NCI-H146 (cell line): ENCODE measurements around the gene ROBO2.

Experiments
- DNase-seq: peaks from one replicate; lab custom pipeline; 2025; lab: John Stamatoyannopoulos, UW

ROBO2 gene, protein sequence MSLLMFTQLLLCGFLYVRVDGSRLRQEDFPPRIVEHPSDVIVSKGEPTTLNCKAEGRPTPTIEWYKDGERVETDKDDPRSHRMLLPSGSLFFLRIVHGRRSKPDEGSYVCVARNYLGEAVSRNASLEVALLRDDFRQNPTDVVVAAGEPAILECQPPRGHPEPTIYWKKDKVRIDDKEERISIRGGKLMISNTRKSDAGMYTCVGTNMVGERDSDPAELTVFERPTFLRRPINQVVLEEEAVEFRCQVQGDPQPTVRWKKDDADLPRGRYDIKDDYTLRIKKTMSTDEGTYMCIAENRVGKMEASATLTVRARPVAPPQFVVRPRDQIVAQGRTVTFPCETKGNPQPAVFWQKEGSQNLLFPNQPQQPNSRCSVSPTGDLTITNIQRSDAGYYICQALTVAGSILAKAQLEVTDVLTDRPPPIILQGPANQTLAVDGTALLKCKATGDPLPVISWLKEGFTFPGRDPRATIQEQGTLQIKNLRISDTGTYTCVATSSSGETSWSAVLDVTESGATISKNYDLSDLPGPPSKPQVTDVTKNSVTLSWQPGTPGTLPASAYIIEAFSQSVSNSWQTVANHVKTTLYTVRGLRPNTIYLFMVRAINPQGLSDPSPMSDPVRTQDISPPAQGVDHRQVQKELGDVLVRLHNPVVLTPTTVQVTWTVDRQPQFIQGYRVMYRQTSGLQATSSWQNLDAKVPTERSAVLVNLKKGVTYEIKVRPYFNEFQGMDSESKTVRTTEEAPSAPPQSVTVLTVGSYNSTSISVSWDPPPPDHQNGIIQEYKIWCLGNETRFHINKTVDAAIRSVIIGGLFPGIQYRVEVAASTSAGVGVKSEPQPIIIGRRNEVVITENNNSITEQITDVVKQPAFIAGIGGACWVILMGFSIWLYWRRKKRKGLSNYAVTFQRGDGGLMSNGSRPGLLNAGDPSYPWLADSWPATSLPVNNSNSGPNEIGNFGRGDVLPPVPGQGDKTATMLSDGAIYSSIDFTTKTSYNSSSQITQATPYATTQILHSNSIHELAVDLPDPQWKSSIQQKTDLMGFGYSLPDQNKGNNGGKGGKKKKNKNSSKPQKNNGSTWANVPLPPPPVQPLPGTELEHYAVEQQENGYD (N-terminal part only)

DNA sequence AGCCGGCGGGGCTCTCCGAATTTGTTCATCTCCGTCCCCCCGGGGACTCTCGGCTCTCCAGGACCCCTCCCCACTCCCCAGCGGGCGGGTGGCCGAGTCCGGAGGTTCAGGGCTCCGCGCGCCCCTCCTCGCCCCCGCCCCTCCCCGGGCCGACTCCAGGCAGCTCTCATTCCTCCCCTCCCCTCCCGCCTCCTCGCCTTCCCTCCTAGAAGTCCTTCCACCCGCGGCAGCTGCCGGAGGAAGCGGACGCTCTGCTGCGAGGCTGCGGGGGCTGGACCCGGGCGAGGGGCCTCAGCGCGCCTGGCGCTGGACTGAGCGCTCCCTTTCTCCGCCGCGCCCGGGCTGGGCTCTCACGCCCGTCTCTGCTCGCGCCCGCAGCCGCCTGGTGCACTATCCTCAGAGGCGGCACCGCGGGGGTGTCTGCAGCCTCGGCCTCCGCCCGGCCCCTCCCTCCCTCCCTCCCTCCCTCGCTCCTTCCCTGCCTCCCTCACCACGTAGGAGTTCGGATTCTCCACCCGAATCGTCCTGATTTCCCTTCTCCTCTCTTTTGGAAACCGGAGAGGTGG lies at the start of gene ROBO2:
TSS of gene ROBO2 (plus strand) at position 494 of the 566 bp plus-strand sequence. CDS start 687 bp downstream, outside the sequence.
- DNase-seq: peak; percentile 86

DNA sequence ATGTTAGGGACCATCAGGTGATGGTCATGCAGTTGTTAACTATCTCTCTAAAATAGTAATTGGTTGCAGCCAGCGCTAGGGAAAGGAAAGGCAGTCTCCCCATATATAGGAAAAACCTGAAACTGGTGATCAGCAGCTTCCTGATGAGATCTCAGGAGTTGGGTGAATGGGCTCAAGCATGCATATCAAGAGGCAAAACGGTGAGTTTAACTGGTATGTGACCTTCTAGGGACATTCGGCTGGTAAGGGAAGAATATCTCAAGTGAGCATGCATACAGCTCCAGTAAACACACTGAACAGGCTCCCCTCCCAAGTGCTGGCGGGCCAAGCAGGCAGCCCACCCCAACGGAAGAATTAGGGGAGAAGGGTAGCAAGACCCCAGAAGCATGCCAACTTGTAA lies 49.3 kb upstream of the ROBO2 start:
- no peak for DNase-seq

DNA sequence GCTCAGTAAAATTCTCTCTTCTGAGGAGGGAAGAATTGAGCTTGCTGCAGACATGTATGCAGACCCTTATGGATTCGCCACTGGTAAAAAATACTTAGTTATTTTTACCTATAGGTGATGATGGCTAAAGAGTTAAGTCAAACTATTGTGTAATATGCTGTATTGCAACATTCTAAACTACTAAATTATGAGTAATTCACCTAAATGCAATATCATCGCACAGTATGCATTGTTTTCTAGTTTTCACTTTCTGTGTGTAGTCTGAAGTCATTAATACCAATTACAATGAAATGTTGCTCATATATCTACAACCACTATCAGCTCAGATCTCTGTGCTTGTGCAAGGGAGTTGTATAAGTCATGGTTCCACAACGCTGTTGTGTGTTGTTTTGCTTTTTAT lies 48.7 kb upstream of the ROBO2 start:
- DNase-seq: no peak

DNA sequence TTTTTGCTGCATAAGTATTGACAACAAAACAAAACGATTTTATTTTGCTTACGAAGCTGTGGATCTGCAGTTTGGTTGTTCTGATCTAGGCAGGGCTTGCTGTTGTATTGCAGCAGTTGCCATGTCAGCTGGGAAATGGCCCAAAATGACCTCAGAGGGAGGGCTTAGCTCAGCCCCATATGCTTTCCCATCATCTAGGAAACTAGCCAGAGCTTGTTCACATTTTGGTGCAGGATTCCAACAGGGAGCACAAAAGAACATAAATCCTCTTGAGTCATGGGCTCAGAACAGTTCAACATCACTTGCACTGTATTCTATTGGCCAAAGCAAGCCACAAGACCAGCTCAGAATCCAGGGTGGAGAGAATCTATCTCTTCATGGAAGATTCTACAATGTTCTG lies 42.2 kb upstream of the ROBO2 start:
- no peak for DNase-seq

DNA sequence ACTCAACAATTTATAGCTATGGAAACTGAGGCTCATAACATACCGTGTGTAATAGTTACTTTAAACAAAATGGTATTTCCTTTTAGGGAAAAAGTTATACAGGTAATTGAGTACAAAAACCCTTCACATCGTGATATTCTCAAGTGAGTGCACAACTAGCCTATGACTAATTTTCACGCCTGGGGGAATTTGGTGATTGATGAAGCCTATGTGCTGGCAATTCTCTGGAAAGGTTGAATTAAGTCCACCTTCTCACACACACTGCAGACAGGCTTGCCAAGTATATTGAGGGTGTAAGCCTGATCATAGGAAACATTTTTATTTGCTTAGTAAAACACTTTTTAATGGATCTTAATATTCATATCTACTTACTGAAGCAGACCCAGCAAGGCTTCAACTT lies 41.3 kb upstream of the ROBO2 start:
- DNase-seq: no peak

DNA sequence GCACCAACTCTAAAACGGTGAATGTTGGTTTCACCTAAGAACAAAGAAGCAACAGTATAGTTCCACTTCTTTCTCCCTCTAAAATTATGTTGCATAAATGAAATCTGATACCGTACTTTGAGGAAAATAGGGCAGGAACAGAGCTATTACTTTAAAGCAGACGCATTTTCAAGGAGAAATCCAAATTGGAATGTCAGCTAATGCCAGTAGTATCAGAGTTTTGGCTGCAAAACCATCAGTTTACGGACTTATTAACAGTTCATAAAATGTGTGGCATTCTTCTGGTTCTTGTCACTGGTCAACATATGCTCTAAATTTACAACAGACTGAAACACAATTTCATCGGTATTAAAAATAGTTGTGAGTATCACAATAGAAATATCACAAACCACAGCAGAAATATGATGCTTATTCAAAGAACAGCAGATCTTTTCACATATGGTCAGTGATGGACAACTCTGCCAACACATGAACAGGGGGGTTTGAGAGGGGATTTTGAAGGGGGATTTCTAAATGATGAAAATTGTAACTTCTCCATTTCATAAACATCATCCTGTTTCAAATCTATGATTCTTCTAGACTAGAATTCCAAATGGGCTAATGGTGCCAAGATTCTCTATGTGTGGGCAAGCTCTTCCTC lies 38.7 kb upstream of the ROBO2 start:
- no peak for DNase-seq

DNA sequence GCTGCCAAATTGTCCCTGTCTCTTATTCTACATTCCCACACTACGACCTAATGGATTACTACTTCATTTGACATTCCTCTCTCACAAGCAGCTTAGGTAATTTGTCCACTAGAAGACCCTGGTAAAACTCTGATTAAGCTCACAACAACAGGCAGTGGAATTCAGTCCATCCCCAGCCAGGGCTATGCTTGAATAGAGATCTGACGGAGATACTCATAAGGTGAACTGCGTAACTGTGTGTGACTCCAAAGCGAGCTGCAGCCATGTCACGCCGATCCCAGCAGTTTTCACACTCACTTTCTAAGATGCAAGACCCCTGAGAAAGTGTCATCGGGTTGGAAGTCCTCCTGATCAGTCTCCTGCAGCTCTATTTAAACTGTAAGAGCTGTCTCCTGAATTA lies 25.7 kb upstream of the ROBO2 start:
- peak; percentile 19 for DNase-seq

DNA sequence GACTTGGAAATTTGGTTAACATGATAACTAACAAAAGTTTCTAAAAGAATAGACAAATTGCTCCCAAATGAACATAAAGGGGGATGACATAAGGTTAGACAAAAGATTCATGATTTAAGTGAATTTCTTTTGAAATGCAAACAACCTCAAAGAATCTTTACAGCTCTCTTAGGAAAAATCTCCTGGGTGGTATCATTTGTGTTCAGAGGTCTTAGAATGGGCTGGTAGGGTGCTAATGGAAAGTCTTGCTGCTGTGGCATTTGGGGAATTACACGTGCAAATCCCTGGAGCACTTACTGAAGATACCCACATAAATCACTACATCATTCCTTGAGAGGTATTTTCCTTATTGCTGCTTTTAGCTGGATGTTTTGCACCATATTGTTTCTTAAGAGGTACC lies 14.4 kb upstream of the ROBO2 start:
- no peak for DNase-seq

DNA sequence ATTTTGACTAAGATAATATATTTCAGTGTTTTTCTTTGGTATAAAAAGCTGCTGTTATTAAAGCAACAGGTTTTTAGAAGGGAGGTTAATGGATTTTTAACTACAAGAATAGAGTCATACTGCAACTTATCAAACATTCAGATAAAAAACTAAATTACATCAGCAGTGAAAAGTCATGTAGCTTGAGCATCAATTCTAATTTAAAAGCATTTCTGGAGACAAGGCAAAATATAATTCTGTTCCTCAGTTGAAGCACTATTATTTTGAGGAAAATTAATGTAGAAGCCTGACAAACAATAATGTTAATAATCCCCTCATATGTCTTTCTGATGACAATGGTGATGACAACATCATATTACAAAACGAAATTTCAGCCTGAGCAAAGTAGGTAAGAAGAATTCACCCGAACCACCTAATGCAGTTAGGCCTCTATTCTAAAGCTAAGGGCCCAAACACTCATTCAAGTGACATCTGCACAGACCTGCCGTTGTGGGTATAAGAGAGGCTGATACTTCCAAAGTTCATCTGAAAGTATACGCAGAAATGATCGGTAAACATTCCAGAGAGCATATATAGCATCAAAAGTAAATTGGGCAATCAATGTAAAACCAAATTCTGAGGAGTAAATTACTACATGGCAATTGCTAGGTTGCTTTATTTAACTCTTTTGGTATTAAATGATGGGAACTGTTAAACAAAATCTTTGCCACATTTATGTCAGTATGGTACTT lies 12.8 kb upstream of the ROBO2 start:
- no peak for DNase-seq

DNA sequence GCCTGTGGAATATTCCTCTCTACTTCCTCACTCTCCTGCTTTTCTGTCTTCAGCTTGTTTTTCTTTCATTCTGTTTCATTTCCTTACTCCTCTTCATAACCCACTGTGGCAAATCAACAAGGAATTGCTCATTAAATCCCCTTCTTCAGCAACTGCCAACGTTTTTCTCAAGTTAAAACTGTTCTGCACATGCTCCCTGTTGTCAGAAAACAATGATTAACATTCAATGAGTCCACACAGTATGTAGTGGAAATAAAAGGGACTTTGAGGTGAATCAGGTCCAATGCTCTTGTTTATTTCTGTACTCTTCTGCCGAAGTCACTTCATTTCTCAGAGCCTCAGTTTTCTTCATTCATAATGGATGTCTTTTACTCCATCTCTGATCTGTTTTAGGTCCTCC lies 11.9 kb upstream of the ROBO2 start:
- DNase-seq: no peak

DNA sequence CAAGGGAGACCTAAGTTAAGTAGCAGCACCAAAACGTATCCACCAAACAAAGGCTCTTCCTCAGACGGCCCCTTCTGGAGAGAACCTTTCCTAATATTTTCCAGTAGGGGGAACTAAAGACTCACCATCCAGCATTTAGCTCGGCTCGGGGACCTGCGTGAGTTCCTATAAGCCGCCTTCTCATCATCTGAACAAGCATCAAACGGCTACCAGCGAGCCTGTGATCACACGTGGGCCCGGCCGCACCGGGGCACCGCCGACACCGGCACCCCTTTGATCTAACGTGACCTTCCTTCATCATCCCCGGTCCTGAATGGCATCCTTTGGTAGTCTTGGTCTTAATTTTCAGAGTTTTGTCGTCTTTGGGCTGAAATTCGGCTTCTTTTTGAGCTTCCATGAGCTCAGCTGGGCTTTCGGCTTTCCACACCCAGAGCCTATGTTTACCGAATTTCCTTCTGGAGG lies 1.4 kb upstream of the ROBO2 start:
- peak; percentile 89 for DNase-seq

DNA sequence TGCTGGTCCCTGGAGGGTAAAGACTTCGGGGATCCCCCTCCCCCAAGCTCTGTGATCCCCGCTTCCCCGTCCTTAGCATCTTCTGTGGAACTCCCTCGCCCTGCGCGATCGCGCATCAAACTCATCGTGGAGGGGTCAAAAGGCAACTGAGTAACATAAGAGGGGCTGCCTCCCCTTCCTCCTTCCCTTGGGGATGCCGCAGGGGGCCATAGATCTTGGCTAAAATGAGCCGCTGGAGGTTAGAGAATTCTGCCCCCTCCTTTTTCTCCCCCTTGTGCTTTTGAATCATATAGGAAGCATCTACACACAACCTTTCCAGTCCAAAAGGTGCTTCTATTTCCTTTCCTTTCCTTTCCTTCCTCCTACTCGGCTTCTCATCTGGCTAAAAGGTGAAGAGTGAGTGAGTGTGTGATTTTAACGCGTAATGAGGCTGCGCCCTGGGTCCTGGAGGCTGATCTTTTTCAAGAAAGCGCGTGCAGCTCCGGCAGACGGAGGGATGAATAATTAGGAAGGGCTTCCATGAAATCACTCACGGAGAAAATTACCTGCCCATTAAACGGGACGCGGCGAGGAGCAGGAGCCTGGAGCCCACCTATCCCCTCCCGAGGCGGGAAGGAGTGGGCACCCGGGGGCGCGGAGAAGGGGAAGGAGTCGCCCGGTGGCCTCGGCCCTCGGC lies 831 bp upstream of the ROBO2 start:
- peak; percentile 79 for DNase-seq

DNA sequence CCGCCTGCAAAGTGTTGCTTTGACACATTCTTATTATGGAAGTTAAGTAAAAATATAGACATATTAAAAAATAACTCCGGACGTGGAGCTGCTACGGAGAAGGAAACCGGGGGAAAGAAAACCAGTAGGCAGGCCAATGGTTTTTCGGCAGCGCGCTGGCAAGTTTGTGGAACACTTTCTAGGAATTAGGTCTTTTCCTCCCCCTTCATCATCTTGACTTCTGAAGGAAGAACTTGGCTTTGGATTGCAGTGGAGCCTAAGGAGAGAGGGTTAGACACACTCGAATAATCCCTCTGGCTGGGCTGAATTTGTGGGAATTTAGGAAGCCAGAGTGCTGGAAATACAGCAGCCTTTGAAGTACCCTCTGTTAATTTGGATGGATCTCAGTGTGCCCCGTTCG lies 317 bp downstream of the ROBO2 start:
- DNase-seq: peak; percentile 25

DNA sequence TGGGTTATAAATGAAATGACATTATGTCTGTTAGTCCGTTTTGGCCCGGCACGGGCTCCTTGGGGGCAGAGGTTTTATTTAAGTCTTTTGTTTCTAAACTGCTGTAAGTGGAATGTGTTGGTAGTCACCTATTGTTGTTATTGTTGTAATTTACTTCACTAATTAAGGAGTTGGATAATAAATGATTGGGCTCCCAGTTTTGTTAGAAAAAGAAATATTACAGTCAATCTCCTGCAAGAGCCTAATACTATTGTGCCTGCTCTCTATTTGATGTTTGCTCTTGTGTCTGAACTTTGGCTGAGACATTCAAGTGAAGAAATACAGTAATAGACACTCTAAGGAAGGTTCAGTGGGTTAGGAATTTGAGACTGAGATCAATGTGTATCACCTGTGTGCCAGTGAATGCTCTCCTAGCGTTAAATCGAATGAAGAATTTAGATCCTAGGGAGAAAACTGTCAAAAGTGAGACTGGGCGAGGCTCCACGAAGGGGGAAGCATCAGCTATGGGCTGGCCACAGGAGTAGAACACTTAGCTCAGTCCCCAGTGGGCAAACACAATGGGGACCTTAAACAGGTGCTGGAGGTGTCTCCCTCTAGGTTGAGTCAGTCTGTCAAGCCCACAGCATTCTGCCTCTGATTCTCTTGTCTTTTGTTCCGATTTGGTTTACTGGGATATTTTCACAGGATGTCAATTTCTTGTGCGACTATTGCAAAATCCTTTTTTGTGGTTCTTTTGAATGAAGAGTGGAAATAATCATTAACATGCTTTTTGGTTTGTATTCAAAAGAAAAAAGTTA lies 1.2 kb downstream of the ROBO2 start:
- DNase-seq: peak; percentile 72

DNA sequence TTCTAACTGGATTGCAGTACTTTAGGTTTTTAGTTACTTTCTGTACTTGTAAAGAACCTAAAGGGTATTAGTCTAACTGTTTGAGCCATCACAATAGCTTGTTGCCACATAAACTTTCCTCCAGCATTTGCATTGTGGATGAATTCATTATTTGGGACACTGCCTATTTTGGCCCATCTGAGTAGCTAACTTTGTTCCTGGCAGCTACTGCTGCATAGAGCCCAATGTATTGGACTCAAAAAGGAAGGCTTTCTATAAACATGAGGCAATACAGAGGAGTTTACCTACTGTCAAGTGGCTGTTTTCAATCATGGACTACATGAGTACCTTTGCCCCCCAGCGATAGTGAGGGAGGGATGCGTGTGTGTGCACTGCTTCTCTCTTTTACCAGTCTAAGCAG lies 1.9 kb downstream of the ROBO2 start:
- DNase-seq: peak; percentile 41

DNA sequence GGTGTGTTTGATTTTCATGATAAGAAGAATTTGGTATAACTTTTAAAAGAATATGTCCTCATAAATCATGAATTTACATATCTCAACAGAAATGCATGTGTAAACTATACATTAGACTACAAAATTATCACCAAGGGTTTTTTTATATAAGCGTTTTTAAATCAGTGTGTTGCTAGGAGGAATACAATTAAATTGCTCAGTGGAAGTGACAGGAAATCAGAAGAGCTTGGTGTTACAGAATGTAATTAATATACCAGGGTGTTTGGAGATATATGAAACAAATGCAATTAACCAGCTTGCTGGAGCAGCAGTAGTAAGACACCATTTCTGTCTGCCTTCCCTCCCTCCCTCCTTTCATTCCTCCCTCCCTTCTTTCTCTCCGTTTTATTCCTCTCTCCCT lies 2.4 kb downstream of the ROBO2 start:
- DNase-seq: no peak

DNA sequence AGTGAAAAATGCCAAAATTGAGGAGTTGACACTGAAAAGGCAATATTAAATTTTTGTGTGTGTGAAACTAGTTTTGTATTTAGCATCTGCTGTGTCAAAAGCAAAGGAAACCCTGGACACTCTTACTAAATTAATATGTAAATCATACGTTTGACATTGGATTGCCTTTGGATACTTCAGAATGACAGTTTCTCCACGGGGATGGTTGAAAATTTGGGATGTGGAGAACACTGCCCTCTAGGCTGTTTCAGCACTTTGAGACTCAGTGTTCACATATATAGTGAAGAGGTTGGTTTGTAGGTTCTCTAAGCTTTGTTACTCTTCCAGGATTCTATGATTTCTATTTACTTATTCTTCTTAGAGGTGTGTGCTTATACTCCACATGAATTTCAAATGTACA lies 3.0 kb downstream of the ROBO2 start:
- peak; percentile 21 for DNase-seq

DNA sequence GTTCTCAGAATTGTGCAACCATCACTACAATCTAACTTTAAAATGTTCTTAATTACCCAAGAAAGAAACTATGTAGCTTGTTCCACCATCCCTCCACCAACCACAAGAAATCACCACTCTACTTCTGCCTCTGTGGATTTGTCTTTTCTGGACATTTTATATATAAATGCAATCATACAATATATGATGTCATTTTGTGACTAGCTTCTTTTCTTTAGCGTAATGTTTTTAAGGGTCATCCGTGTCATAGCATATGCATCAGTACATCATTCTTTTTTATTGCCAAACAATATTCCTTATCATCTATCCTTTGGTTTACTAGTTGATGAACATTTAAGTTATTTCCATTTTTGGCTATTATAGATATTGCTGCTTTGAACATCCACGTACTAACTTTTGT lies 5.8 kb downstream of the ROBO2 start:
- DNase-seq: no peak

DNA sequence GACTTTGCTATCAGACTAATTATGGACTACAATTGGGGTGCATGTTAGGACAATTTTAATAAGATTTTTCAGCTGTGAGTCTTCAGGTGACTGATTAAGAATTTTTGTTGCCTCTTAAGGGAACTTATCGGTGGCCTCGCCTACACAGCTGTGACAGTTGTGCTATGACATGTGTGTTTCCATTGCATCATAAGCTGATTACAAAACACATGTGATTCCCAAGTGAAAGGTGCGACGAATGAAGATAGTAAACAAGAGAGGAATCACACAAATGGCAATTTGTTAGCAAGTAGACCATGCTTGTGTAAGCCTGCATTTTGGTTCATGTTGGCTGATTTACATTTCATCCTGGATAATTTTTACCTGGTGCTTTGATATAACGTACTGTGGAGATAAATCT lies 8.3 kb downstream of the ROBO2 start:
- no peak for DNase-seq

DNA sequence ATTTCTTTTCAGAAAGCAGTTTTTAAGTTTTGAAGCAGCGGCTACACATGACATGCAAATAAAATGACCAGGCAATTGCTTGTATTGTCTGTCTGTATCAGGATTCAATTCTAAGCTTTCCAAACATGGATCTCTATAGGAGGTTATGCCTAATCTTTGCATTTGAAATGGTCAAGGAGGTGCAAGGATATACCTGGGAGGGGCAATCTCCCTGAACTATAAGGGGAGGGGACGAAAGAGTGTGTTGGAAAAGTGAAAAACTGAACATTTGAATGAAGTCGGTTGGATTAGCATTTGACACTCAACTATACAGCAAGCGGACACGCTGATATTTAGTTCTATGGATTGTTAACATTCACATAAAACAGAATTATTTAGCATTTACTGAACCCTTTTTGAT lies 11.7 kb downstream of the ROBO2 start:
- no peak for DNase-seq
